HUES64 (cell line): ENCODE results near the gene NEK11.
"Not testable (repeated sequence)": the region's sequence is repeated elsewhere in the genome, so short reads cannot be mapped to it uniquely, and the experiment has no call there.

Experiments used
- H3K27ac ChIP-seq: 2 replicates; pipeline ENCODE4 v1.7.0; 2013; ENCODE audit warnings: low read depth, low read length, inconsistent platforms
- H3K27me3 ChIP-seq: 2 replicates; pipeline ENCODE4 v1.6.1; 2013; ENCODE audit warnings: mild to moderate bottlenecking, low read length; ENCODE audit not compliant: insufficient read depth
- H3K36me3 ChIP-seq: 2 replicates; pipeline ENCODE4 v1.6.1; 2013; ENCODE audit warnings: mild to moderate bottlenecking, low read length; ENCODE audit not compliant: insufficient read depth
- H3K4me1 ChIP-seq: 2 replicates; pipeline ENCODE4 v1.6.1; 2013; ENCODE audit warnings: mild to moderate bottlenecking, low read length, moderate library complexity; ENCODE audit not compliant: insufficient read depth
- H3K4me3 ChIP-seq: 2 replicates; pipeline ENCODE4 v1.5.1; 2013; ENCODE audit warnings: mild to moderate bottlenecking, low read length, moderate library complexity
- H3K9ac ChIP-seq: 2 replicates; pipeline ENCODE4 v1.6.1; 2013; ENCODE audit warnings: mild to moderate bottlenecking, low read depth, low read length
- H3K9me3 ChIP-seq: 2 replicates; pipeline ENCODE4 v1.6.1; 2013; ENCODE audit warnings: low read depth, low read length; ENCODE audit not compliant: insufficient read depth
- WGBS: fragments of 150-250, 120-280 bp; methylation state at CpG from one replicate; pipeline ENCODE4 v1.1.7; 2013; ENCODE audit warnings: missing lambda C conversion rate; 5-methylcytosine and 5-hydroxymethylcytosine counted together

NEK11 gene

DNA sequence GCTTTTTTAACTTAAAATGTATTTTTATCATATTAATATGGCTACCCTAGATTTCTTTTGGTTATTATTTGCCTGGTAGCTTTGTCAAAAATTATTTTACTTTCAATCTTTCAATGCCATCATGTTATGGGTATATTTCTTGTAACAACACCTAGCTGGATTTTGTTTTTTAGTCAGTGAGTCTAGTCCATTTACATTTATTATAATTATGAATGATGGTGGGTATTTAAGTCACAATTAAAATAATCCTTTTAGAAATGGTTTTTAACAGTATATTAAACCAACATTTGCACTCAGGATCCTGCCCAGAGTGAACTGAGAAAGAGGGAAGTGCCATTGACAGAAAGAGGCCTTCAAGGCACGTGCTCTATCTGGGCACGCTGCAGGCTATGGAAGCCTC lies 315.1 kb downstream of the NEK11 start:
- WGBS: 96% methylated on average over 2 of the region's 2 CpGs
- H3K27me3 ChIP-seq: no peaks in the 10 kb centered on the region
- peaks cover 19% of the 10 kb centered on the region for H3K9me3 ChIP-seq
- no peak overlapping the region for H3K27ac ChIP-seq
- no peaks in the 10 kb centered on the region for H3K36me3 ChIP-seq
- no peak overlapping the region for H3K4me3 ChIP-seq
- no peak overlapping the region for H3K9ac ChIP-seq
- H3K4me1 ChIP-seq: no peaks in the 10 kb centered on the region

DNA sequence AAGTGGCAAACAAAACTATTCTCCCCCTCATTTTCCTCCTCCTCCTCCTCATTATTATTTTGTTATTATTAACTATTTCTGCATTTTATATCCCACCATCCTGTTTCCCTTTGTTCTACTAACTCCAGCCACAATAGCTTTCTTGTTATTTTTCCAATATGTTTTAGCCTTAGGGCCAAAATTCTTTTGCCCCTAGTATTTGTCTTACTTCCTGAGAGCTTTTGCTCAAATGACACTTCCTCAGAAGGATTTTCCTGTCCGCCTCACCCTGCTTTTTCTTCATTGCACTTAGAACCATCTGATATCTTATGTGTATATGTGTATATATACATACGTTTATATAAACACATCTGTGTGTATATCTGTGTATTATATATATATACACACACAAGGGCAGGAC lies 322.2 kb downstream of the NEK11 start:
- Histone ChIP-seq H3K4me1 (peaks cover 24% of the 10 kb centered on the region), H3K36me3 (no peaks in the 10 kb centered on the region), H3K9ac (no peak overlapping the region), H3K27ac (no peak overlapping the region), H3K27me3 (no peaks in the 10 kb centered on the region), H3K4me3 (no peak overlapping the region), H3K9me3 (peaks cover 9% of the 10 kb centered on the region; the same call in 1 of the 2 replicates)
- WGBS: 100% methylated on average over 1 of the region's 2 CpGs

DNA sequence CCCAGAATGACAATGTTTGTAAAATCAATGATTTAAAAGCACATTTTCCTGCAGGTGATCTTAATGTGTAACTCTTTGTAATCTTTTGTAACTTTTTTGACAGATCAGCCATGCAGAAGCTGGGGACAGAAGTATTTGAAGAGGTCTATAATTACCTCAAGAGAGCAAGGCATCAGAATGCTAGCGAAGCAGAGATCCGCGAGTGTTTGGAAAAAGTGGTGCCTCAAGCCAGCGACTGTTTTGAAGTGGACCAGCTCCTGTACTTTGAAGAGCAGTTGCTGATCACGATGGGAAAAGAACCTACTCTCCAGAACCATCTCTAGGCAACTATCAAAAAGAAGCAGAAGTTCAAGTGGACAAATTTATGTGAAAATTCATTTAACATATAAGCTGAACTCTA lies 322.8 kb downstream of the NEK11 start:
- no peaks in the 10 kb centered on the region for H3K36me3 ChIP-seq
- H3K4me3 ChIP-seq: no peak overlapping the region
- peaks cover 9% of the 10 kb centered on the region; the same call in 1 of the 2 replicates for H3K9me3 ChIP-seq
- no peak overlapping the region for H3K27ac ChIP-seq
- no peaks in the 10 kb centered on the region for H3K27me3 ChIP-seq
- 96% methylated on average over 5 of the region's 5 CpGs for whole genome bisulfite sequencing
- no peak overlapping the region for H3K9ac ChIP-seq
- peaks cover 24% of the 10 kb centered on the region for H3K4me1 ChIP-seq

DNA sequence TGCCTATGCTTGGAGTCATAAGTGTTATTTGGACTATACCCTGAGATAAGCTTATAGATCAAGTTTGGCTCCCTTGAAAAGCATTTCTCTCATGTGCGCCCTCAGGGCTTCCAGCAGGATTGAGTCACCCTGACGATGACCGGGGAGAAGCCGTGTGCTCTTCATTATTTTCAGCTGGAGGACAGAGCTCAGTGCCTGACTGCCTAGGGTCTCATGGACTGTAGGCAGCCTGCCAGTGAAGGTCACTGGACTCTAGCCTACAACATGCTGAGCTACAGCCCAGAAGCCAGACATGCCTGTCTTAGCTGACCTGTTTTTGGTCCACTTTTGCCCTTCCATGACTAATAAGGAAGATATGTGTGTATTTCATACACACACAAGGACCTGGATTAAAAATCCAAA lies 323.3 kb downstream of the NEK11 start:
- H3K9me3 ChIP-seq: peaks cover 6% of the 10 kb centered on the region; the same call in 1 of the 2 replicates
- WGBS: 90% methylated on average over 4 of the region's 4 CpGs
- no peaks in the 10 kb centered on the region for H3K27me3 ChIP-seq
- H3K4me1 ChIP-seq: peaks cover 24% of the 10 kb centered on the region
- no peak overlapping the region for H3K9ac ChIP-seq
- no peaks in the 10 kb centered on the region for H3K36me3 ChIP-seq
- no peak overlapping the region for H3K27ac ChIP-seq
- H3K4me3 ChIP-seq: no peak overlapping the region

DNA sequence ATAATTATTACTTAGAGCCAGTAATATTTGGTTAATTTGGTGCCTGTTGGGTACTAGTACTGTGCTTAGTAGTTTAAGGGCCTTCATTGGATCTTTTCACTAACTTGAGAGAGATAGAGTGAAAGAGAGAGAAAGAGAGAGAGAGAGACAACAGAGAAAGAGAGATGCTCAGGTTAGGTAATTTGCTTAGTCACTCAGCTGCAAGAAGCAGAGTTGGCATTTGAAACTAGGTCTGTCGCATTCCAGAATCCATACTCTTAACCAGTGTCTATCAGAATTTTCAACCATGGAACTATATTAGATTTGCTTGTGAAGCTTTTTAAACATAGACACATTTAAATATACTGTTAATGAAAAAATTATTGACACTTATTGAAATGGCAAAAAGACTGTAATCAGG lies 323.8 kb downstream of the NEK11 start:
- no peak overlapping the region for H3K9ac ChIP-seq
- no peaks in the 10 kb centered on the region for H3K36me3 ChIP-seq
- no peak overlapping the region for H3K4me3 ChIP-seq
- H3K4me1 ChIP-seq: peaks cover 24% of the 10 kb centered on the region
- H3K27me3 ChIP-seq: no peaks in the 10 kb centered on the region
- no peak overlapping the region for H3K27ac ChIP-seq
- 100% methylated on average over 1 of the region's 1 CpG for WGBS
- peaks cover 2% of the 10 kb centered on the region; the same call in 1 of the 2 replicates for H3K9me3 ChIP-seq

DNA sequence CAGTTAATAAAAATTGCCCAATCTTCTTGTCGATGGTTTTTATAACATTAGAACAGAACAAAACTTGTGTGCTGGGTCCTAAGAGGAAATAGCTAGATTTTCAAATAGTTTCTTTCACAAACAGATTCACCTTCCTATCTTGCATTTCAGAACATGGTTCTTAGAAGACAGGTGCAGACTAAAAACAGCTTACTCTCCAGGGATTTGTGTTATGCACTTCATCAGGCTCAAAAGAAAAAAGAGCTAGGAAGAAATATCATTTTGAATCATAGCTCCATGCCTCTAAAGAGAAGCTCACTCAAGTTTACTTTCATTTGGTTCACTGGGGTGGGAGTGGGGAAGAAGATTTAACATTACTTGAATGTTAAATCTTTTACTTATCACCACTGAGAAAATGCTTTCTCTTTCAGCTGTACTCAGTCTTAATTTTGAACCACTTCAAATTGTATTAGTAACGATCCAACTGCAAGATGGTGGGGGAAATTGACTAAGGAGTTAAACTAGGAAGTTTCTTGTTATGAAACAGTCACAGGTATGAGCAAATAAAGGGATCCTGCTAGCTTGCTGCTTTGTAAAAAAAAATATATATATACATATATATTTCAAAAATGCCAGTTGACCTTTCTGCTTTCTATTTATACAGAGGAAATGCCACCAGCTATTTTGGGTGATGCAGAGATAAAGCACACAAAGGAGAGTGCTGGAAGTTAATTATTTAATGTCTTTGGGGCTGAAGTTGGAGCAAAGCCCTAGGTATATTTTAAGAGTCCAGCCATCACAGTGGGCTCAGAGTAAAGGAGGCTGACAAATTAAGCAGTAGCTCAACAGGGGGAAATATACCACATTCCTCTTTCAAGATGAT lies 326.6 kb downstream of the NEK11 start:
- H3K27ac ChIP-seq: no peak overlapping the region

DNA sequence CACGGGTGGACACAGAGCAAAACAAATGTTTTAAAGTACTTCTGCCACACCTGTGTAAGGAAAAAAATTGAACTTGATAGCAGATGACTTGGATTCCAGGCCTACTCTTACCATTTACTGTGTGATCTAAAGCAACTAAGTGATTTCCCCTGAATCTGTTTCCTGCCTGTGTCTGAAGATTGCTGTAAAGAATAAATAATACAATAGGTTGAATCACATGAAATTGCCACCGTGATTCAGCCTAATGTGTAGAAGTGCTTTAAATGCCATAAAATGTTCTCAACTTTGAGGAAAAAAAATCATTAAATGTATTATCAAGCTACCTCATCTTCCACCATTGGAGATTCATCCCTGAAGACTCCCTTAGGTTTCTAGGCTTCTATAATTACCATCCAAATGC lies 327.3 kb downstream of the NEK11 start:
- no peak overlapping the region for H3K27ac ChIP-seq
- no peak overlapping the region for H3K4me3 ChIP-seq
- 83% methylated on average over 1 of the region's 2 CpGs for WGBS
- H3K27me3 ChIP-seq: no peaks in the 10 kb centered on the region
- no peaks in the 10 kb centered on the region for H3K9me3 ChIP-seq
- H3K9ac ChIP-seq: no peak overlapping the region
- H3K4me1 ChIP-seq: peaks cover 24% of the 10 kb centered on the region
- no peaks in the 10 kb centered on the region for H3K36me3 ChIP-seq

More for the DNA sequence above, 326.6 kb downstream of the NEK11 start:
- Histone ChIP-seq H3K4me3 (no peak overlapping the region), H3K36me3 (no peaks in the 10 kb centered on the region), H3K27me3 (no peaks in the 10 kb centered on the region), H3K4me1 (peaks cover 24% of the 10 kb centered on the region), H3K9me3 (no peaks in the 10 kb centered on the region), H3K9ac (no peak overlapping the region)
- 100% methylated on average over 2 of the region's 2 CpGs for WGBS

DNA sequence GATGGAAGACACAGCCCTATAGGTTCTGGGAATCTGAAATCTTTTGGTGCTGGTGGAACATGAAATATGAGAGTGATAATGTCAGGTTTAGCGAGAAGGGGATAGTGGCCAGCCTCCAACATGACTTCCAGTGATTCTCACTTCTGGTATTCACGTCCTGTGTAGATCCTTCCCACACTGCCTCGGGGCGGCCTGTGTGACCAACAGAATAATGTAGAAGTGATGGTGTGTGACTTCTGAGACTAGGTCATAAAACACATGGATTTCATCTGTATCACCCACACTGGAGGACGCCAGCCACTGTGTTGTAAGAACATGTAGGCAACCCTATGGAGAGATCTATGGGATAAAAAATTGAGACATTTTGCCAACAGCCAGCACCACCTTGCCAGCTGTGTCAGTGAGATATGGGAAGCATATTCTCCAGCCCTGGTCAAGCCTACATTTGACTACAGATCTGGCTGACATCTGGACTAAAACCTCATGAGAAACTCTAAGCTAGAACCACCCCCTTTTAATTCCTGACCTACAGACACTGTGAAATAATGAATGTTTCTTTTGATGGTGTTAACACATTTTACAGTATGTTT lies 329.4 kb downstream of the NEK11 start:
- 92% methylated on average over 5 of the region's 5 CpGs for WGBS
- H3K9me3 ChIP-seq: no peaks in the 10 kb centered on the region
- no peak overlapping the region for H3K27ac ChIP-seq
- no peaks in the 10 kb centered on the region for H3K27me3 ChIP-seq
- no peak overlapping the region for H3K9ac ChIP-seq
- H3K4me3 ChIP-seq: no peak overlapping the region
- peaks cover 13% of the 10 kb centered on the region for H3K4me1 ChIP-seq
- no peaks in the 10 kb centered on the region for H3K36me3 ChIP-seq

DNA sequence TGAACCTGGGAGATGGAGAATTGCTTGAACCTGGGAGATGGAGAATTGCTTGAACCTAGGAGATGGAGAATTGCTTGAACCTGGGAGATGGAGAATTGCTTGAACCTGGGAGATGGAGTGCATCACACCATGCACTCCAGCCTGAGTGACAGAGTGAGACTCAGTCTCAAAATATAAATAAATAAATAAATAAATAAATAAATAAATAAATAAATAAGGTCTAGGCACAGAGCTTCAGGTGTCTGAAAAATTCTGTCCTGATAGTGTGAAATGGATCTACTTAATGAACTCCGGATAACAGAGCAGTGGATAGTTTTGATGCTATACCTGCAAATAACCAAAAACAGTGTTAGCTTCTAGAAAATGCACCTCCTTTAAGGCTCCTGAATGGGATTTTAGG lies 330.6 kb downstream of the NEK11 start:
- Histone ChIP-seq H3K36me3 (no peaks in the 10 kb centered on the region), H3K27ac (no peak overlapping the region), H3K9ac (no peak overlapping the region), H3K4me1 (peaks cover 6% of the 10 kb centered on the region; the same call in 1 of the 2 replicates), H3K4me3 (no peak overlapping the region), H3K9me3 (no peaks in the 10 kb centered on the region), H3K27me3 (no peaks in the 10 kb centered on the region)
- 93% methylated on average over 1 of the region's 1 CpG for WGBS

DNA sequence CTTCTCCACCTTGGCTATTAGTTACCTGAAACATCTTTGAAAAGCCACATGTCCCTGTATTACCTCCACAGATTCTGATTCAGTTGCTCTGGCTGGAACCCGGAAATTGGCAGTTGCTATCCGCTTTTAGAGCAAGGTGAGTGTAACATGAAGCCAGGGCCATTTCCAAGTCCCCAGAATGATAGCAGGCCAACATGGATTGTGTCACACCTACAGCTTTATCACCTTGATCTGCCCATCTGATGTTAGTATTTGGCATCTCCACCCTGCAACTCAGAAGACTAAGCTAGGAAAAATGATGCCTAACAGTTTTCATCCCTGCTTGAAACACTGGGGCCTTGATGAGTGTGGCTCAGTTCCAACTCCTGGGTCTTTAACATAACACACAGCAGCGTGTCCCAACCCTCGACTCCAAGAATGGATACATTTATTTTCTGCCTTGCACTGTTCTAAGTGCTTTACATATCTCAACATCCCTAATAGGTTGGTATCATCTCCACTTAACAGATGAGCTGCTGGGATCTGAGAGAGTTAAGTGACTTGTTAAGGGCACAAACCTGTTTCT lies 333.6 kb downstream of the NEK11 start:
- H3K4me3 ChIP-seq: no peak overlapping the region
- no peak overlapping the region for H3K27ac ChIP-seq
- H3K9me3 ChIP-seq: no peaks in the 10 kb centered on the region
- no peaks in the 10 kb centered on the region for H3K36me3 ChIP-seq
- WGBS: 96% methylated on average over 4 of the region's 4 CpGs
- H3K4me1 ChIP-seq: 0 out of 2 replicates have a peak, but pooled peaks cover 3% of the 10 kb centered on the region
- H3K27me3 ChIP-seq: no peaks in the 10 kb centered on the region
- H3K9ac ChIP-seq: no peak overlapping the region

DNA sequence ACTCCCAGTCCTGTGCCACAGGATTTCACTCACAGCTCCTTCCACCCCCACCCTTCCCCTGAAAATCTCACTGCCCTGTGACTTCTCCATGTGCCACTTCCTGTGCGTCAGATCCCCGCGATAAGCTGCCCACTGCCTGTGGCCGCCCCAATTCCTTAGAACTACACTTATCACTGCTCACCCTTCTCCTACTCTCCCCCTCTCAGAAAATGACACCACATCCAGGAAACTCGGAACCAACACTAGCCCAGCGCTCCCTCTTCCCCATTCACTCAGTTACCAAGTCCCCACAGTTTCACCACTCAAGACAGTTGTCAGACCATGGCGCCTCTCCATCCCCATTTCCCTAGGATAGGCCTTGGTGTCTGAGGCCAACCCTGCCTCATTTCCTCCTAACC lies 334.4 kb downstream of the NEK11 start:
- H3K27me3 ChIP-seq, H3K9me3 ChIP-seq, H3K27ac ChIP-seq, H3K9ac ChIP-seq, H3K36me3 ChIP-seq, H3K4me1 ChIP-seq: not testable (repeated sequence)
- WGBS: 88% methylated on average over 7 of the region's 7 CpGs
- H3K4me3 ChIP-seq: peak overlapping the region; percentile 73
